Measurements from ENCODE around the gene IL4R.
A peak's percentile ranks its signal among the peaks of the same experiment; 100 is the strongest.

DNA sequence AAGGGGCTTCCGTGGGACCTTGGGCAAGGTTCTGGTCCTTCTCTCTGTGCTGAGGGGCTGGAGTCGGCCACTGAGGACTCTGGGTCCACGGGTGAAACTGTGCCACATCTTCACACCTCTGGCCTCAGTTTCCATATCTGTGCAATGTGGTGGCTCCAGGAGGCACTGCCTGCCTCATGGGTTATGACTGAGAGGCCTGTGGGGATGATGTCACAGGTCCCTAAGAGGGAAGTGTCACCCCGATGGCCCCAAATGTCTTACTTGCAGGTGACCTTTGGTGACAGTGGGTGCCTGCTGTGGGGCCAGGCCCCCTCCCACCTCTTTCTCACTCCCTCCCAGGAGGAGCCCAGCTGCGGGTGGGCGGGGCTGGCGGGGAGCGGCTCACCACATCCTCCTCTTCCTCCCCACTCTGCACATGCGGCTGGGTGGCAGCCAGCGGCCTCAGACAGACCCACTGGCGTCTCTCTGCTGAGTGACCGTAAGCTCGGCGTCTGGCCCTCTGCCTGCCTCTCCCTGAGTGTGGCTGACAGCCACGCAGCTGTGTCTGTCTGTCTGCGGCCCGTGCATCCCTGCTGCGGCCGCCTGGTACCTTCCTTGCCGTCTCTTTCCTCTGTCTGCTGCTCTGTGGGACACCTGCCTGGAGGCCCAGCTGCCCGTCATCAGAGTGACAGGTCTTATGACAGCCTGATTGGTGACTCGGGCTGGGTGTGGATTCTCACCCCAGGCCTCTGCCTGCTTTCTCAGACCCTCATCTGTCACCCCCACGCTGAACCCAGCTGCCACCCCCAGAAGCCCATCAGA, 88.2 kb downstream of the IL4R start, which contains the start of gene IL21R:
- peak; percentile 95 for TF ChIP-seq POLR2A (IDR thresholded peaks at IDR 0.05; ENCODE audit: low read depth, low read length)
- TF ChIP-seq, protein P1, sequence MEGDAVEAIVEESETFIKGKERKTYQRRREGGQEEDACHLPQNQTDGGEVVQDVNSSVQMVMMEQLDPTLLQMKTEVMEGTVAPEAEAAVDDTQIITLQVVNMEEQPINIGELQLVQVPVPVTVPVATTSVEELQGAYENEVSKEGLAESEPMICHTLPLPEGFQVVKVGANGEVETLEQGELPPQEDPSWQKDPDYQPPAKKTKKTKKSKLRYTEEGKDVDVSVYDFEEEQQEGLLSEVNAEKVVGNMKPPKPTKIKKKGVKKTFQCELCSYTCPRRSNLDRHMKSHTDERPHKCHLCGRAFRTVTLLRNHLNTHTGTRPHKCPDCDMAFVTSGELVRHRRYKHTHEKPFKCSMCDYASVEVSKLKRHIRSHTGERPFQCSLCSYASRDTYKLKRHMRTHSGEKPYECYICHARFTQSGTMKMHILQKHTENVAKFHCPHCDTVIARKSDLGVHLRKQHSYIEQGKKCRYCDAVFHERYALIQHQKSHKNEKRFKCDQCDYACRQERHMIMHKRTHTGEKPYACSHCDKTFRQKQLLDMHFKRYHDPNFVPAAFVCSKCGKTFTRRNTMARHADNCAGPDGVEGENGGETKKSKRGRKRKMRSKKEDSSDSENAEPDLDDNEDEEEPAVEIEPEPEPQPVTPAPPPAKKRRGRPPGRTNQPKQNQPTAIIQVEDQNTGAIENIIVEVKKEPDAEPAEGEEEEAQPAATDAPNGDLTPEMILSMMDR (IDR thresholded peaks at IDR 0.05 in 2 of 3, conservative IDR thresholded peaks at IDR 0.05 in 1 of 3; ENCODE audit: control insufficient read depth in 2 of 3, extremely low read depth in 1 of 3, insufficient read depth in 1 of 3, low read depth in 3 of 3, low read length in 3 of 3): no peak
- no peak for TF ChIP-seq STAT3 (IDR thresholded peaks at IDR 0.05; ENCODE audit: low read depth, low read length)
